DMS114 treated with DMSO at 0.1 percent for 48 hours (cell line): ENCODE measurements around the gene AGO4.

Experiments used
- DNase-seq: peaks from one replicate; lab custom pipeline; 2025; ENCODE audit not compliant: unreplicated experiment; lab: John Stamatoyannopoulos, UW

The AGO4 gene

DNA sequence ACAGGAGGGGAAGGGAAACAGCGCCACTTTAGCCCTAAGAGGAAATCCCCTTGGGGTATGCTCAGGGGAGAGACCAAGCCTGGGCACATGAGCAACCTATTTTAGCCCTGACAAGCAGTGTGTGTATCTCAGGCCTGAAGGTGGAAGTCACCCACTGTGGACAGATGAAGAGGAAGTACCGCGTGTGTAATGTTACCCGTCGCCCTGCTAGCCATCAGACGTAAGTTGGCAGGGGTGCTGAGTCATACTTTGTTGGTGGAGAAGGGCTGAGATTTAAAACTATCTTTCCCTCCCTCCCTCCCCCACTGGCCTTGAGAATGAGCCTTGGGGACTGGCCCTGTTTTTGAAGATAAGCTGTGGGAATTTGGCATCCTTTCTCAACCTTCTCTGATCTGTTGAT is 86.4 kb downstream of the AGO4 start:
- no peak for DNase-seq

GRCh38 chr1:35894656-35895055 is 86.8 kb downstream of the AGO4 start:
- no peak for DNase-seq

DNA sequence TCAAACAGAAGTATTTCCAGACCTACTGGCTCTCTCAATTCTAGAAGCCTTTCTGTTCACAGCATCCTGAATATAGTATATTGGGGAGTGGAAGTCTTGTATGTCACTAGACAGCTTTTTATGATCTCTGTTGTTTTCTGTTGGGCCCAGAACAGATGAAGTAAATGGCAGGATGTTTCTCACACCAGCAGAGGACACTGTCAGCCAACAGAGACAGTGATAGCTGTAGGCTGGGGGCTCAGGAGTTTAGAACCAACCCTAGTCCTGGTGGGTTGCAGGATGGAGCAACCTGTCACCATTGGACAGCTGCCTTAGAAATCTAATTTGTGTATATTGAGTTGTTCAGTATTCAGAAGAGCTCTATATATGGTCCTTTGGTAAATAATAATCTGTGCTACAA is 92.1 kb downstream of the AGO4 start:
- DNase-seq, result no peak

DNA sequence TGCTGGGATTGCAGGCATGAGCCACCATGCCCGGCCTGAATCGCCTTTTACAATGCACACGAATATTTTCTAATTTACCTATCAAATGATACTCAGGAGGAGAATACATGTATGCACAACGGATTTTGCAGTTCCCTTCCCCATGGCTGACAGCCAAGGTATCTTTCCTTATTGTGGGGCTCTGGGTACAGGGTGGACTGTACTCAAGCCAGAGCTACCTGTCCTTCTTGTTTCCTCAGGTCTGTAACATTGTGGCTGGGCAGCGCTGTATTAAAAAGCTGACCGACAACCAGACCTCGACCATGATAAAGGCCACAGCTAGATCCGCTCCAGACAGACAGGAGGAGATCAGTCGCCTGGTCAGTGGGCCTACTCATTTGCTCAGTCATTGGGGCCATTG is 93.4 kb downstream of the AGO4 start:
- DNase-seq, result no peak

GRCh38 chr1:35902671-35903070 is 94.9 kb downstream of the AGO4 start:
- no peak for DNase-seq
